22Rv1 (cell line): ENCODE measurements around the gene MYL12A.

Experiments used
- CTCF ChIP-seq: fragments of 450-650 bp; IDR thresholded peaks from 2 replicates; pipeline ENCODE4 v1.5.1; 2017; ENCODE audit warnings: mild to moderate bottlenecking
- ZFX ChIP-seq: fragments of 450-650 bp; IDR thresholded peaks from 2 replicates; pipeline ENCODE4 v1.6.1; 2017; ENCODE audit warnings: antibody characterized with exemption, borderline replicate concordance

- no peak for TF ChIP-seq CTCF
- no peak for TF ChIP-seq ZFX
Observed at GRCh38 chr18:3284501-3284900, 36.9 kb downstream of the MYL12A start.
